Measurements from ENCODE around the gene PRKCI.

DNA sequence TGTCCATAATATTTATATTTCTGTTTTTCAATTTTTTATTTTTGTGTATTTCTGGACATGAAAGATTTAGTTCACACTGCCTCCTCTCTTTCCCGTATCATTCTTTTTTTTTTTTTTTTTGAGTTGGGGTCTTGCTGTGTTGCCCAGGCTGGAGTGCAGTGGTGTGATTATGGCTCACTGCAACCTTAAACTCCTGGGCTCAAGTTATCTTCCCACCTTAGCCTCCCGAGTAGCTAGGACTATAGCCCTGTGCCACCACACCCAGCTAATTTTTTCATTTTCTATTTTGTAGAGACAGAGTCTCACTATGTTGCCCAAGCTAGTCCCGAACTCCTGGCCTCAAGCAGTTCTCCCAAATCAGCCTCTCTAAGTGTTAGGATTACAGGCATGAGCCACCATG lies 53.6 kb downstream of the PRKCI start:
- TF ChIP-seq, protein P1, sequence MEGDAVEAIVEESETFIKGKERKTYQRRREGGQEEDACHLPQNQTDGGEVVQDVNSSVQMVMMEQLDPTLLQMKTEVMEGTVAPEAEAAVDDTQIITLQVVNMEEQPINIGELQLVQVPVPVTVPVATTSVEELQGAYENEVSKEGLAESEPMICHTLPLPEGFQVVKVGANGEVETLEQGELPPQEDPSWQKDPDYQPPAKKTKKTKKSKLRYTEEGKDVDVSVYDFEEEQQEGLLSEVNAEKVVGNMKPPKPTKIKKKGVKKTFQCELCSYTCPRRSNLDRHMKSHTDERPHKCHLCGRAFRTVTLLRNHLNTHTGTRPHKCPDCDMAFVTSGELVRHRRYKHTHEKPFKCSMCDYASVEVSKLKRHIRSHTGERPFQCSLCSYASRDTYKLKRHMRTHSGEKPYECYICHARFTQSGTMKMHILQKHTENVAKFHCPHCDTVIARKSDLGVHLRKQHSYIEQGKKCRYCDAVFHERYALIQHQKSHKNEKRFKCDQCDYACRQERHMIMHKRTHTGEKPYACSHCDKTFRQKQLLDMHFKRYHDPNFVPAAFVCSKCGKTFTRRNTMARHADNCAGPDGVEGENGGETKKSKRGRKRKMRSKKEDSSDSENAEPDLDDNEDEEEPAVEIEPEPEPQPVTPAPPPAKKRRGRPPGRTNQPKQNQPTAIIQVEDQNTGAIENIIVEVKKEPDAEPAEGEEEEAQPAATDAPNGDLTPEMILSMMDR (IDR thresholded peaks at IDR 0.05; ENCODE audit: low read depth, low read length, missing input control) = no peak
- TF ChIP-seq YY1 (IDR thresholded peaks at IDR 0.05) = no peak
- TF ChIP-seq EGR1 (IDR thresholded peaks at IDR 0.05; ENCODE audit: low read depth in 2 of 2) = no peak
- no peak for TF ChIP-seq SP1 (IDR thresholded peaks at IDR 0.05)
- no peak for TF ChIP-seq JUND (IDR thresholded peaks at IDR 0.05)
- TF ChIP-seq, protein P2, sequence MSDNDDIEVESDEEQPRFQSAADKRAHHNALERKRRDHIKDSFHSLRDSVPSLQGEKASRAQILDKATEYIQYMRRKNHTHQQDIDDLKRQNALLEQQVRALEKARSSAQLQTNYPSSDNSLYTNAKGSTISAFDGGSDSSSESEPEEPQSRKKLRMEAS (IDR thresholded peaks at IDR 0.05) = no peak
- no peak for TF ChIP-seq RAD21 (IDR thresholded peaks at IDR 0.05)
- no peak for TF ChIP-seq TAF1 (conservative IDR thresholded peaks at IDR 0.05)
- TF ChIP-seq, protein P3, sequence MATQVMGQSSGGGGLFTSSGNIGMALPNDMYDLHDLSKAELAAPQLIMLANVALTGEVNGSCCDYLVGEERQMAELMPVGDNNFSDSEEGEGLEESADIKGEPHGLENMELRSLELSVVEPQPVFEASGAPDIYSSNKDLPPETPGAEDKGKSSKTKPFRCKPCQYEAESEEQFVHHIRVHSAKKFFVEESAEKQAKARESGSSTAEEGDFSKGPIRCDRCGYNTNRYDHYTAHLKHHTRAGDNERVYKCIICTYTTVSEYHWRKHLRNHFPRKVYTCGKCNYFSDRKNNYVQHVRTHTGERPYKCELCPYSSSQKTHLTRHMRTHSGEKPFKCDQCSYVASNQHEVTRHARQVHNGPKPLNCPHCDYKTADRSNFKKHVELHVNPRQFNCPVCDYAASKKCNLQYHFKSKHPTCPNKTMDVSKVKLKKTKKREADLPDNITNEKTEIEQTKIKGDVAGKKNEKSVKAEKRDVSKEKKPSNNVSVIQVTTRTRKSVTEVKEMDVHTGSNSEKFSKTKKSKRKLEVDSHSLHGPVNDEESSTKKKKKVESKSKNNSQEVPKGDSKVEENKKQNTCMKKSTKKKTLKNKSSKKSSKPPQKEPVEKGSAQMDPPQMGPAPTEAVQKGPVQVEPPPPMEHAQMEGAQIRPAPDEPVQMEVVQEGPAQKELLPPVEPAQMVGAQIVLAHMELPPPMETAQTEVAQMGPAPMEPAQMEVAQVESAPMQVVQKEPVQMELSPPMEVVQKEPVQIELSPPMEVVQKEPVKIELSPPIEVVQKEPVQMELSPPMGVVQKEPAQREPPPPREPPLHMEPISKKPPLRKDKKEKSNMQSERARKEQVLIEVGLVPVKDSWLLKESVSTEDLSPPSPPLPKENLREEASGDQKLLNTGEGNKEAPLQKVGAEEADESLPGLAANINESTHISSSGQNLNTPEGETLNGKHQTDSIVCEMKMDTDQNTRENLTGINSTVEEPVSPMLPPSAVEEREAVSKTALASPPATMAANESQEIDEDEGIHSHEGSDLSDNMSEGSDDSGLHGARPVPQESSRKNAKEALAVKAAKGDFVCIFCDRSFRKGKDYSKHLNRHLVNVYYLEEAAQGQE (IDR thresholded peaks at IDR 0.05) = no peak
- TF ChIP-seq FOXA1 (IDR thresholded peaks at IDR 0.05) = no peak
- no peak for TF ChIP-seq HNF4A (conservative IDR thresholded peaks at IDR 0.05)
- TF ChIP-seq, protein P4, sequence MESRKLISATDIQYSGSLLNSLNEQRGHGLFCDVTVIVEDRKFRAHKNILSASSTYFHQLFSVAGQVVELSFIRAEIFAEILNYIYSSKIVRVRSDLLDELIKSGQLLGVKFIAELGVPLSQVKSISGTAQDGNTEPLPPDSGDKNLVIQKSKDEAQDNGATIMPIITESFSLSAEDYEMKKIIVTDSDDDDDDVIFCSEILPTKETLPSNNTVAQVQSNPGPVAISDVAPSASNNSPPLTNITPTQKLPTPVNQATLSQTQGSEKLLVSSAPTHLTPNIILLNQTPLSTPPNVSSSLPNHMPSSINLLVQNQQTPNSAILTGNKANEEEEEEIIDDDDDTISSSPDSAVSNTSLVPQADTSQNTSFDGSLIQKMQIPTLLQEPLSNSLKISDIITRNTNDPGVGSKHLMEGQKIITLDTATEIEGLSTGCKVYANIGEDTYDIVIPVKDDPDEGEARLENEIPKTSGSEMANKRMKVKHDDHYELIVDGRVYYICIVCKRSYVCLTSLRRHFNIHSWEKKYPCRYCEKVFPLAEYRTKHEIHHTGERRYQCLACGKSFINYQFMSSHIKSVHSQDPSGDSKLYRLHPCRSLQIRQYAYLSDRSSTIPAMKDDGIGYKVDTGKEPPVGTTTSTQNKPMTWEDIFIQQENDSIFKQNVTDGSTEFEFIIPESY (IDR thresholded peaks at IDR 0.05) = no peak
- TF ChIP-seq, protein P5, sequence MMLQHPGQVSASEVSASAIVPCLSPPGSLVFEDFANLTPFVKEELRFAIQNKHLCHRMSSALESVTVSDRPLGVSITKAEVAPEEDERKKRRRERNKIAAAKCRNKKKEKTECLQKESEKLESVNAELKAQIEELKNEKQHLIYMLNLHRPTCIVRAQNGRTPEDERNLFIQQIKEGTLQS (IDR thresholded peaks at IDR 0.05) = no peak
